GM19023 (cell line): Measurements from ENCODE around the gene NDUFA11.
"Not testable (repeated sequence)": the region's sequence is repeated elsewhere in the genome, so short reads cannot be mapped to it uniquely, and the experiment has no call there.

ENCODE experiments used
- ATAC-seq: cut with Tn5 transposase; IDR thresholded peaks from one replicate; pipeline ENCODE4 v1.9.1; 2021; ENCODE audit warnings: mild to moderate bottlenecking, moderate library complexity; ENCODE audit not compliant: unreplicated experiment

NDUFA11 gene

DNA sequence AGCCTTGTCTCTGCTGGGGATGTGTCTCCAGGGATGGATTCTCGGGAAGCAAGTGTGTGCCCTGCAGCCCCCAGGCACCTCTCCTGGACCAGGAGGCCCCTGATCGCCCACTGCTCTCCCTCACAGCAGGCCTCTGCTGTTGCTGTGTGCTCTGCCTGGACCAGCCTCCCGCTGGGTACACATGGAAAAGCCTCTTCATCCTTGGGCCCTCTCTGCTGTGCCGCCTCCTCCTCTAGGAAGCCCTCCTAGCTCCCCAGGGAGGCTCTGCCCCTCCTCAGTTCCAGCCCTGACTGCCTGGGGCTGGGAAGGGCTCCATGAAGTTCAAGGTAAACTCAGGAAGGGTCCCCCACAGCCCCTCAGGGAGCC, 12.0 kb downstream of the NDUFA11 start:
- ATAC-seq: no peak

GRCh38 chr19:5890099-5890498, 13.5 kb downstream of the NDUFA11 start:
- ATAC-seq: no peak

DNA sequence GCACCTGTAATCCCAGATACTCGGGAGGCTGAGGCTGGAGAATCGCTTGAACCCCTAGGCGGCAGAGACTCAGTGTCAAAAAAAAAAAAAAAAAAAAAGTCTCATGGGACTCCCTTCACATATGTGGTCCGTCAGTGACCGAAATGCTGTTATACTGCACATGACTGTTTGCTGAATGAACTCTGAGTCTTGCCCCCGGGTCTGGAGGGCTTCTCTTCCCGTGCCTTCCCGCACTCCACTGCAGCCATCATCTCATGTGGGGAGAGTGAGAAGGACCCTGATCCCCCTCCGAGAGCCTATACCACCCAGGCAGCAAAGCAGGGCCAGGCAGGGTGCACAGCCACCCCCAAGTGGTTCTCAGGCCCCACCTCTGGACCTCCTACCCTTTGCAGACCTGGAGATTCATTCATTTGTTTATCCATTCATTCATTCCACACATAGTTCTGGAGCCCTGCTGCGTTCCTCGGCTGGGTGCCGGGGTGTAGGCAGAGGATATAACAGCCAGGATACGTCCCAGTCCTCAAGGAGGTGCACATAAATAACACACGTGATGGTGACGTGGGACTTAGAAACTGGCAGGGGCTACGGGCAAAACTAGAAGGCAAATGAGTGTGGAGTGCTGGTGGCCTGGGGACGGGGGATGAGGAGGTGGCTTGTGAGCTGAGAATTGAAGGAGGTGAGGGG, 14.2 kb downstream of the NDUFA11 start:
- ATAC-seq: no peak

DNA sequence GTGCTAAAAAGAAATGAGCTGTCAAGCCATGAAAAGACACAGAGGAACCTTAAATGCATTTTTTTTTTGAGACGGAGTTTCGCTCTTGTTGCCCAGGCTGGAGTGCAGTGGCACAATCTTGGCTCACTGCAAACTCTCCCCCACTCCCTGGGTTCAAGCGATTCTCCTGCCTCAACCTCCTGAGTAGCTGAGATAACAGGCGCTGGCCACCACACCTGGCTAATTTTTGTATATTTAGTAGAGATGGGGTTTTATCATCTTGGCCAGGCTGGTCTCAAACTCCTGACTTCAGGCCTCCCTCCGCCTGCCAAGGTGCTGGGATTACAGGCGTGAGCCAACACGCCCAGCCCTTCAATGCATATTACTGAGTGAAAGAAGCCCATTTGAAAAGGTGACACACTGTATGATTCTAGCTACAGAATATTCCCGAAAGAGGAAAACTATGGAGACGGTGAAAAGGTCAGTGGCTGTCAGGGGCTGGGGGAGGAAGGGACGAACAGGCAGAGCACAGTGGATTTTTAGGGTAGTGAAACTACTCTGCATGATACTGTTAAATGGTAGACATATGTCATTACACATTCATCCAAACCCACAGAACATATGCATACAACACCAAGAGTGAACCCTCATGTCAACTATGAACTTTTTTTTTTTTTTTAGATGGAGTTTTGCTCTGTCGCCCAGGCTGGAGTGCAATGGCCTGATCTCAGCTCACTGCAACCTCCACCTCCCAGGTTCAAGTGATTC, 19.4 kb downstream of the NDUFA11 start:
- ATAC-seq: not testable (repeated sequence)

- ATAC-seq: not testable (repeated sequence)
Measured at GRCh38 chr19:5883157-5883873, 20.3 kb downstream of the NDUFA11 start.

- ATAC-seq: no peak
Measured at GRCh38 chr19:5882421-5882968, 21.1 kb downstream of the NDUFA11 start.

DNA sequence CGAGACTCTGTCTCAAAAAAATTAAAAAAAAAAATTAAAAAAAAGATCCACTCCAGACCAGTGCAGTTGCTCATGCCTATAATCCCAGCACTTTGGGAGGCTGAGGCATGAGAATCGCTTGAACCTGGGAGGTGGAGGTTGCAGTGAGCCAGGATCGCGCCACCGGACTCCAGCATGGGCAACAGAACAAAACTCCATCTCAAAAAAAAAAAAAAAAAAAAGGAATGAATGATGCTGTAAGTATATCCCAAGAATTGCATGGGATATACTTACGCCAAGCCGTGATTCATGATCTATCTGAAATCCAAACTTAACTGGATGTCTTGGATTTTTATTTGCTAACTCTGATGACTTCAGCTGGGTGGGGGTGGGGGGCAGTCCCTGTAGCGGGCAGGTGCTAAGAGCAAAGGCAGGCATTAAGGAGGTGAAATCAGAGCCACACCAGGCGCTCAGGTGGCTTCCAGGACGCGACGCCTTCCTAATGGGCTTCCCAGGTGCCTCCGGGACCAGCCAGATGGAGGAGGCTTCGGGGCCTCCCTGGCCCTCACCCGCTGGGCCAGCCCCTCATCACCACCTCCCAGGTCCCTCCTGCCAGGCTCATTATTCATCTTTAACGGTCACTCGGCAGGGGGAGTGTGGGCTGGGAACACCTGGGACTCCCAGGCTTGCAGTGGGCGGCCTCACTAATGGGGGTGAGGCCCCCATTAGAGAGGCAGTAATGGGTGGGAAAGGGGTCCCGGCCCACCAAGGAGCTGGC, 21.9 kb downstream of the NDUFA11 start:
- ATAC-seq: no peak

- no peak for ATAC-seq
Measured at GRCh38 chr19:5880604-5881078, 22.9 kb downstream of the NDUFA11 start.

- ATAC-seq: no peak
Measured at GRCh38 chr19:5880196-5880595, 23.4 kb downstream of the NDUFA11 start.

GRCh38 chr19:5877882-5878281, 25.7 kb downstream of the NDUFA11 start:
- ATAC-seq: no peak

DNA sequence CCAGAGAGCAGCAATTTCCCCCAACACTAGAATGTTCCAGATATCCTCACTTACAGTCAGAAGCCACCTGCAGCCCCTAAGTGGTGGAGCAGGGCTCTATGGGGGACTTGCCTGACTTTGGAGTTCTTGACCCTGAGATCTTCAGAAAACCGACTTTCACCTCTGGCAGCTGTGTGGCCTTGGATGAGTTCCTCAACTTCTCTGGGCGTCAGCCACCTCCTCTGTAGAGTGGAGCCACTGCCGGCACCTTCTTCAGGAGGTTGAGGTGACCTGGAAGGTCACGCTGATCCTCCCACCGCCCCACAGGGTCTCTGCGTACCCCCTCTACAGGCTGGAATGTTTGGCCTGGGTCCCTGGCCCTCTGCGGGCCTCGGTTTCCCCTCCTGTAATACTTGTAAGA, 26.2 kb downstream of the NDUFA11 start:
- no peak for ATAC-seq

- not testable (repeated sequence) for ATAC-seq
Measured at GRCh38 chr19:5874496-5874895, 29.1 kb downstream of the NDUFA11 start.

DNA sequence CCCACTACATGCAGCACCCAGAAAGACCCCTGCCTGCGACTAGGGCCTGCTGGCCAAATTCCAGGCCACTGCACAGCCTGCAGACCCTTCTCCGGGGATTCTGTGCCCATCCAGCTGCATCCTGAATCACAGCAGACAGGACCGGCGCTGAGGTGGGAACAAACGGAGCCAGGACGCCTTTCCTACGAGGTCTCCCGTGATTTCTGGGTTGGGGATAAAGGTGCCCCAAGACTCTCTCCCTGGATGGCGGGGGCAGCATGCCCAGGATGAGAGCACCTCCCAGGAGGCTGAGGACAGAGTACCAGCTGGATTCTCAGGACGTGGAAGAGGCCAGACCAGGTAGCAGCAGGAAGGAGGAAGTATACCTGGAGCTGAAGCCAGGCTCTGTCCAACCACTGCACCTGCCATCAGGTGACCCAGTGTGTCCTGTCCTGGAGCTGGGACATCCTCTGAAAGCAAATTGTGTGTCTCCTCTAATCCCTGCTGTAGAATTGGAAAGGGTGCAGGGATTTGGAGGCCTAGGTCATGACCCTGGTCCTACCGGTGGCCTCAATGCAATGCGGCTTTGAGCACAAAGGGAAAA, 29.9 kb downstream of the NDUFA11 start:
- no peak for ATAC-seq

GRCh38 chr19:5870986-5871394, 32.6 kb downstream of the NDUFA11 start:
- ATAC-seq: no peak

DNA sequence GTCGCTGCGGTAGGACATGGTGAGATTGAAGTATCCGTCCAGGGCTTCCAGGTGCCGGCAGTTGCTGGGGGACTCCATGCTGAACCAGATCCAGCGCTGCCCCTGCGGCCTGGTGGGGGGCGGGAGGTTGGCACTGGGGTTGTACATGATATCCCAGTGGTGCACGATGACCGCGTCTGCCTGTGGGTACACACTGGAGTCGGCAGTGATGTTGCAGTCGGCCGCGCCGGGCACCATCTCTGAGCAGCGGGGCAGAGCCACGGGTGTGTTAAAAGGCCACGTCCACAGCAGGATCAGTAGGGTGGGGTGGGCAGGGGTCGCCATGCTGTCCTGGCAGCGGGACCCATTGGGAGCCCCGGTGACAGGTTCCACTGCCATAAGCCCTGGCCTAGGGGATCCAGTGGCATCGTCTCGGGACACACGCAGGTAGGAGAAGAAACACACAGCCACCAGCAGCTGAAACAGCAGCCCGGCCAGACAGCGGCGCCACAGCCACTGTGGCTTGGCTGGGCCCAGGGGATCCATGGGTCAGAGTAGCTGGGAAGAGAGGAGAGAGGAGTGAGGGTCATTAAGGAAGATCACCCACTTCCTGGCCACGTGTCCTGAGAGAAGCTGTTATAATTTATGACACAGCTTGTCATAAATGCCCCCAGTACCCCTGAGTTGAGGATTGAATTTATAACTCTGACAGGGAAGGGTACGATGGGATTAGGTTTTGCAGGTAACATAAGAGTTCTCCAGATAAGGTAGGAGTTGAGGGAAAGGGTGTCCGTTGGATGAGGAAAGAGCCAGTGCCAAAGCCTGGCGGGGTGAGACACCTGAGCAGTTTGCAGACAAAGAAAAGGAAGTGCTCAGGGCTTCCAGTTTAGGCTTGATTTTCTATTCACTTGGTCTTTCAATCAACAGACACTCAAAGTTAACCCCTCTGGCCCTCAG, 36.1 kb downstream of the NDUFA11 start:
- no peak for ATAC-seq

- ATAC-seq: no peak
Measured at GRCh38 chr19:5865772-5866171, 37.8 kb downstream of the NDUFA11 start.

- no peak for ATAC-seq
Measured at GRCh38 chr19:5864725-5865486, 38.7 kb downstream of the NDUFA11 start.

DNA sequence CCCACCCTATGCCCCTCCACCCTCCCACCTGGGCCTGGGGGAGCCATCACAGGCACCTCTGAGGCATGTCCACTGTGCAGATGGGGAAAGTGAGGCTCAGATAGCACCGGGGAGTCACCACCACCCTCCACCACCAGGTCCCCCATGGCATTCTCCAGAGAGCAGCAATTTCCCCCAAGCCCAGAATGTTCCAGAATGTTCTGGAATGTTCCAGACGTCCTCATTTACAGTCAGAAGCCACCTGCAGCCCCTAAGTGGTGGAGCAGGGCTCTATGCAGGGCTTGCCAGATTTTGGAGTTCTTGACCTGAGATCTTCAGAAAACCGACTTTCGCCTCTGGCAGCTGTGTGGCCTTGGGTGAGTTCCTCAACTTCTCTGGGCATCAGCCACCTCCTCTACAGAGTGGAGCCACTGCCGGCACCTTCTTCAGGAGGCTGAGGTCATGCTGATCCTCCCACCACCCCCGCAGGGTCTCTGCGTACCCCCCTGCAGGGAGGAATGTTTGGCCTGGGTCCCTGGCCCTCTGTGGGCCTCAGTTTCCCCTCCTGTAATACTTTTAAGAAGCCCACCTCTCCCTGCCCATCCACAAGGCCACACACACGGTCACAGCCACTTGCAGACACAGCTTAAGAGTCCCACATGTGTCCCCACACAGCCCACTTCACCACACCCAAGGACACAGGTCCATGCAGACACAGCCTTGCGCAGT, 39.4 kb downstream of the NDUFA11 start:
- no peak for ATAC-seq
